ENCODE measurements around the gene SCAMP1. TPM values are rescaled to one million over a fixed set of nuclear protein-coding genes. Genes with fewer than 3 reads are reported as not detected.

SCAMP1 gene
- total RNA-seq, 1 experiment from 2014 or later, result 28.7 TPM

DNA sequence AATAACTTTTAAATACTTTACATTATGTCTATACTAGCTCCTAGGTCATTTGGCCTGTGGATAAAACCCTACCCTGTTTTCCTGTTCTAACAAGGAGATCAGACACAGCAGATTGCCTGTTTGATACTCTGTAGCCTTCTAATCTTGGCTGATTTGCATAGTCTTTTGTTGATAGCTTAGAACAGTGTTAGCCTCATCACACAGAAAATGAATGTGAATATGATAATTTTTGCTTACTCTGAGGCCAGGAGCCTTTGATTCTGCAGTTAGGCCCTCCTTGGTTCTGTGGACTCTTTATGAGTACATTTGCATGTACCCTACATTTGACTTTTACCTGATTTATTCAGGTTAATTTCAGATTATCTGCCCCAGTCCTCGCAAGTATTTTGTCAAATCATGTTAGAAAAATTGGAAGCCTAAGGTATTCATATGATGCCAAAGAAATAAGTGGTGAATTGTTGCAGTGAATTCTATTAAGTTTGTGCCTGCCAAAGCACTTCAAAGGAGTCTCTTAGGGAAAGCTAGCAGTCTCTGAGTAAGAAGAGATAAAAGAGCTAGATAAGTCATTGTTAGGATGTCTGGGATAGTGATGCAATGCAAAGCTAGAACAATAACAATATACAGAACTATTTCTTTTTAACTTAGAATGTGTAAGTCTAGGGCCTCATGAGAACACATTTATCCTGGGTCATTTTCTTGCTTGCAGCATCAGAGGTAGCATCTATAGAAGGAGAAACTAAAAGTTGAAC lies 56.4 kb downstream of the SCAMP1 start:
- no peak for TF ChIP-seq EZH2 (IDR thresholded peaks at IDR 0.05; ENCODE audit: borderline replicate concordance, low read depth, low read length, poor library complexity, severe bottlenecking)
- TF ChIP-seq, protein P1, sequence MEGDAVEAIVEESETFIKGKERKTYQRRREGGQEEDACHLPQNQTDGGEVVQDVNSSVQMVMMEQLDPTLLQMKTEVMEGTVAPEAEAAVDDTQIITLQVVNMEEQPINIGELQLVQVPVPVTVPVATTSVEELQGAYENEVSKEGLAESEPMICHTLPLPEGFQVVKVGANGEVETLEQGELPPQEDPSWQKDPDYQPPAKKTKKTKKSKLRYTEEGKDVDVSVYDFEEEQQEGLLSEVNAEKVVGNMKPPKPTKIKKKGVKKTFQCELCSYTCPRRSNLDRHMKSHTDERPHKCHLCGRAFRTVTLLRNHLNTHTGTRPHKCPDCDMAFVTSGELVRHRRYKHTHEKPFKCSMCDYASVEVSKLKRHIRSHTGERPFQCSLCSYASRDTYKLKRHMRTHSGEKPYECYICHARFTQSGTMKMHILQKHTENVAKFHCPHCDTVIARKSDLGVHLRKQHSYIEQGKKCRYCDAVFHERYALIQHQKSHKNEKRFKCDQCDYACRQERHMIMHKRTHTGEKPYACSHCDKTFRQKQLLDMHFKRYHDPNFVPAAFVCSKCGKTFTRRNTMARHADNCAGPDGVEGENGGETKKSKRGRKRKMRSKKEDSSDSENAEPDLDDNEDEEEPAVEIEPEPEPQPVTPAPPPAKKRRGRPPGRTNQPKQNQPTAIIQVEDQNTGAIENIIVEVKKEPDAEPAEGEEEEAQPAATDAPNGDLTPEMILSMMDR (conservative IDR thresholded peaks at IDR 0.05; ENCODE audit: low read depth, low read length), result no peak
- intact Hi-C loops (cut with micrococcal nuclease; ENCODE audit: unreplicated experiment), result no loop called here
- ChIA-PET POLR2A (ENCODE audit: low non-redundant PET) (no interaction called here), CTCF (no interaction called here)
- BruUV-seq (replicated peaks), result no TSS peak
- DNase-seq (ENCODE audit: low spot score), result no peak
- Histone ChIP-seq H3K4me3 (ENCODE audit: low read depth, low read length, poor library complexity, severe bottlenecking) (no peak overlapping the region), H3K36me3 (ENCODE audit: insufficient read depth, low read length, poor library complexity, severe bottlenecking) (peaks cover 5% of the 10 kb centered on the region), H3K4me1 (ENCODE audit: insufficient read depth, low read length, poor library complexity, severe bottlenecking) (no peaks in the 10 kb centered on the region), H3K9me3 (ENCODE audit: low read depth, low read length, poor library complexity, severe bottlenecking) (no peaks in the 10 kb centered on the region), H3K27ac (ENCODE audit: low read depth, low read length, poor library complexity, severe bottlenecking) (no peak overlapping the region), H3K27me3 (replicated peaks; ENCODE audit: insufficient read depth, low read depth, low read length, poor library complexity) (no peaks in the 10 kb centered on the region)

DNA sequence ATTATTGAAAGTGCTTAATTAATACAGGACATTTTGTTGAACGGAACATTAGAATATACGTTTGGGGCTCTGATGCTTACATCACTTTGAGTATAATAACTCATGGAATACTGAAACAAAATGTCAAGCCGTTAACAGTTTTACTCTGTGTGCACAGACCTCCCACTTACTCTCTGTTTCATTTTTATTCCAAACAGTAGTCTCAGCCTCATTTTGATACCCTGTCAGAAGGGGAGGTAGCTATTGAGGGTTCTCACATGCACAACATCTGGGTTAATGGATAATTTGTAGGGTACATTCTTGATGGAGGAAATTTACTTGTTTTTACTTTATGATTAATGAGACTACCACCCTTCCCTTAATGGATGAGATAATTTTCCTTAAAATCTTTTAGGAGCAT lies 59.0 kb downstream of the SCAMP1 start:
- Histone ChIP-seq H3K36me3 (ENCODE audit: insufficient read depth, low read length, poor library complexity, severe bottlenecking) (peaks cover 5% of the 10 kb centered on the region), H3K4me1 (ENCODE audit: insufficient read depth, low read length, poor library complexity, severe bottlenecking) (no peaks in the 10 kb centered on the region), H3K9me3 (ENCODE audit: low read depth, low read length, poor library complexity, severe bottlenecking) (no peaks in the 10 kb centered on the region), H3K27me3 (replicated peaks; ENCODE audit: insufficient read depth, low read depth, low read length, poor library complexity) (no peaks in the 10 kb centered on the region), H3K4me3 (ENCODE audit: low read depth, low read length, poor library complexity, severe bottlenecking) (no peak overlapping the region), H3K27ac (ENCODE audit: low read depth, low read length, poor library complexity, severe bottlenecking) (no peak overlapping the region)
- intact Hi-C loops (cut with micrococcal nuclease; ENCODE audit: unreplicated experiment), result no loop called here
- DNase-seq (ENCODE audit: low spot score), result no peak
- BruUV-seq (replicated peaks), result no TSS peak
- POLR2A ChIA-PET (ENCODE audit: low non-redundant PET), result no interaction called here
- TF ChIP-seq, protein P1 (conservative IDR thresholded peaks at IDR 0.05; ENCODE audit: low read depth, low read length), result no peak
- CTCF ChIA-PET, result no interaction called here

DNA sequence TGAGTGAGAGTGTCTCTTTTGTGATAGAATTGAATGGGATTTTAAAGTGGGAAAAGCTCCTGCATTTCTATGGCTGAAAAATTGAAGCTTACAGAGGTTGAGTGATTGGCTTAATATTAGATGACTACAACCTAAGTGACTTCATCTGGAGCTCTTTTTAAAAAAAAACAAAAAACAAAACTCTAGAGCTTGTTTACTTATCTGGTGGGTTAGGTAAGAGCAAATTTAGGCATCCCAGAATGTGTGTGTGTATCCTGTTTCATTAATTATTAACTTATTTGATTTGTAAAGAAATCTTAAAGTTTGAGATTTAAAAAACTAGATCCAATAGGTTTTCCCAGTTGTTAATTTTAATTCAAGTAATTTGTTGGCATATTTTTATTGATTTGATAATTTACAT lies 60.1 kb downstream of the SCAMP1 start:
- no peak for DNase-seq (ENCODE audit: low spot score)
- Histone ChIP-seq H3K9me3 (ENCODE audit: low read depth, low read length, poor library complexity, severe bottlenecking) (no peaks in the 10 kb centered on the region), H3K4me3 (ENCODE audit: low read depth, low read length, poor library complexity, severe bottlenecking) (no peak overlapping the region), H3K27me3 (replicated peaks; ENCODE audit: insufficient read depth, low read depth, low read length, poor library complexity) (no peaks in the 10 kb centered on the region), H3K36me3 (ENCODE audit: insufficient read depth, low read length, poor library complexity, severe bottlenecking) (peaks cover 5% of the 10 kb centered on the region), H3K27ac (ENCODE audit: low read depth, low read length, poor library complexity, severe bottlenecking) (no peak overlapping the region), H3K4me1 (ENCODE audit: insufficient read depth, low read length, poor library complexity, severe bottlenecking) (no peaks in the 10 kb centered on the region)
- CTCF ChIA-PET, result no interaction called here
- POLR2A ChIA-PET (ENCODE audit: low non-redundant PET), result no interaction called here
- BruUV-seq (replicated peaks), result no TSS peak
- TF ChIP-seq, protein P1 (conservative IDR thresholded peaks at IDR 0.05; ENCODE audit: low read depth, low read length), result no peak
- TF ChIP-seq EZH2 (IDR thresholded peaks at IDR 0.05; ENCODE audit: borderline replicate concordance, low read depth, low read length, poor library complexity, severe bottlenecking), result no peak
- intact Hi-C loops (cut with micrococcal nuclease; ENCODE audit: unreplicated experiment), result no loop called here

All from A673 (cell line).